Testis (tissue), 2 donors: ENCODE measurements around the gene BBS4.

Experiments used
- POLR2A ChIP-seq: fragments of 450-650 bp; IDR thresholded peaks from one replicate; pipeline ENCODE4 v1.6.1; 2017; ENCODE audit warnings: antibody characterized with exemption, mild to moderate bottlenecking, moderate library complexity
- TF ChIP-seq, protein P1 (sequence below), 3 experiments: fragments of 450-650 bp in 2 of 3; fragments of 200-600 bp in 1 of 3; sonication (generic) in 1 of 3; IDR thresholded peaks; one replicate each; pipeline ENCODE4 v1.5.1; 2016 to 2019; ENCODE audit warnings: antibody characterized with exemption in 3 of 3, mild to moderate bottlenecking in 2 of 3, moderate library complexity in 1 of 3

DNA sequence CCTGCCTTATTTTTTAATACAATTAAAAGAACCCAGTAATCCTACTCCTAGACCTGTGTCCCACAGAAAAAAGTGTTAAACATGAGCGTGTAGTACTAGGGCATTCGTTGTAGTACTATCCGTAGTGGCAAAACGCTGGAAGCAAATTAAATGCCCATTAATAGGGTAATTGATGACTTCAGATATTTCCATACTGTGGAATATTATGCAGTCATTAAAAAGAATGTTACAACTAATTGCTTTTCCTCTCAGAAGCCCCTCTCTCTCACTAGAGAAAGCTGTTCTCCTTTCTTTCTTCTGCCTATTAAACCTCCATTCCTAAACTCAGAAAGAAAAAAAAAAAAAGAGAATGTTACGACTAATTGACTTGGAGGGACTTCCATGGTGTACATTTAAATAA lies 2.7 kb downstream of the BBS4 start:
- TF ChIP-seq, protein P1, sequence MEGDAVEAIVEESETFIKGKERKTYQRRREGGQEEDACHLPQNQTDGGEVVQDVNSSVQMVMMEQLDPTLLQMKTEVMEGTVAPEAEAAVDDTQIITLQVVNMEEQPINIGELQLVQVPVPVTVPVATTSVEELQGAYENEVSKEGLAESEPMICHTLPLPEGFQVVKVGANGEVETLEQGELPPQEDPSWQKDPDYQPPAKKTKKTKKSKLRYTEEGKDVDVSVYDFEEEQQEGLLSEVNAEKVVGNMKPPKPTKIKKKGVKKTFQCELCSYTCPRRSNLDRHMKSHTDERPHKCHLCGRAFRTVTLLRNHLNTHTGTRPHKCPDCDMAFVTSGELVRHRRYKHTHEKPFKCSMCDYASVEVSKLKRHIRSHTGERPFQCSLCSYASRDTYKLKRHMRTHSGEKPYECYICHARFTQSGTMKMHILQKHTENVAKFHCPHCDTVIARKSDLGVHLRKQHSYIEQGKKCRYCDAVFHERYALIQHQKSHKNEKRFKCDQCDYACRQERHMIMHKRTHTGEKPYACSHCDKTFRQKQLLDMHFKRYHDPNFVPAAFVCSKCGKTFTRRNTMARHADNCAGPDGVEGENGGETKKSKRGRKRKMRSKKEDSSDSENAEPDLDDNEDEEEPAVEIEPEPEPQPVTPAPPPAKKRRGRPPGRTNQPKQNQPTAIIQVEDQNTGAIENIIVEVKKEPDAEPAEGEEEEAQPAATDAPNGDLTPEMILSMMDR (IDR thresholded peaks at IDR 0.05) = no peak
- no peak for TF ChIP-seq POLR2A
